Activated CD4-positive, alpha-beta T cell treated with anti-CD3 and anti-CD28 coated beads, Interleukin-2, amount 10 ng/mL, durations not matched to agents 7 days and 5 days (primary cell): ENCODE results near the gene FBXW11. TPM values are rescaled to one million over a fixed set of nuclear protein-coding genes. Genes with fewer than 3 reads are reported as not detected.

Experiments used
- CTCF ChIA-PET: fragments of 350-600 bp; sonication (Branson Sonifier 250); formaldehyde crosslinking; loops from one replicate; lab custom pipeline; 2021; ENCODE audit warnings: antibody characterized with exemption; lab: Charles Lee
- POLR2A ChIA-PET: fragments of 350-600 bp; sonication (Branson Sonifier 250); formaldehyde crosslinking; loops from one replicate; lab custom pipeline; 2021; ENCODE audit warnings: antibody characterized with exemption; lab: Charles Lee
- DNase-seq: peaks from one replicate; pipeline ENCODE4 v3.0.0-alpha.2; 2020
- H3K27ac Mint-ChIP-seq: one replicate; pipeline ENCODE4 v1.8.0; 2021; ENCODE audit warnings: mild to moderate bottlenecking, moderate library complexity, mixed read lengths
- H3K27me3 Mint-ChIP-seq: one replicate; pipeline ENCODE4 v1.8.0; 2021; ENCODE audit warnings: mixed read lengths
- H3K36me3 Mint-ChIP-seq: one replicate; pipeline ENCODE4 v1.8.0; 2021; ENCODE audit warnings: low read depth, mixed read lengths
- H3K4me1 Mint-ChIP-seq: one replicate; pipeline ENCODE4 v1.8.0; 2021; ENCODE audit warnings: mixed read lengths
- H3K4me3 Mint-ChIP-seq: one replicate; pipeline ENCODE4 v1.8.0; 2021; ENCODE audit warnings: mild to moderate bottlenecking, moderate library complexity, mixed read lengths
- H3K9me3 Mint-ChIP-seq: one replicate; pipeline ENCODE4 v1.8.0; 2021; ENCODE audit warnings: mixed read lengths
- total RNA-seq, 2 experiments: library from RNA; stranded (reverse); gene quantifications; one replicate each; pipeline ENCODE4 v1.2.3, GENCODE V29; 2021

The FBXW11 gene
- total RNA-seq, 2 experiments from 2014 or later: 27.3 to 27.5 TPM

DNA sequence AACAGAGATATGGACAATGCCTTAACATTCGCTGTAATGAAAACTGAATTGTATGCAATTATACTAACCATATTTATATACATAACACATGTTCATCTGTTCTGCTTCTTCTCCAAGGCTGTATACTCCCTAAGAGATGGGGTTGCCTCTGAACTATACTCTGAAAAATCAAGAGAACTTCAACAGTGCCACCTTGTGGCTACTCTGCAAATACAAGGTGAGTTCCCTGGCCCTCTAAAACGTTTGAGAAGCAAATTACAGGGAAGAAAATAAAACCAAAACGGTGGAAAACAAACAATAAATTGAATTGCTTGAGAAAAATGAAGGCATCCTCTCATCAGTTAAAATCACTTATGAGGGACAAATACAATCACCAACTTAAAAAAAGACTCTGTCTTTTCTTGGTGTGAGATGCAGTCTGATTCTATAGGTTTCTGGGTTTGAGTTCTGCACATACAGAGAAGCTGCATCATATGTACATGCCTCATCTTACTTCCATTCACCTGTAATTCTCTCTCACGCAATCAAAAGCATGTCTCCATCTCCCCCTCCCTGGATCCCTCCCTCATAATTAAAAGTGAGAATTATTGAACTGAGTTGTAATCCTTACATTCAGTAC lies 98.6 kb downstream of the FBXW11 start:
- peak; percentile 74 for DNase-seq
- H3K27ac Mint-ChIP-seq: no peak overlapping the region
- H3K27me3 Mint-ChIP-seq: no peaks in the 10 kb centered on the region
- H3K36me3 Mint-ChIP-seq: peaks cover 2% of the 10 kb centered on the region
- H3K9me3 Mint-ChIP-seq: no peaks in the 10 kb centered on the region
- ChIA-PET POLR2A (no interaction called here), CTCF (interaction anchor here (1.3 kb wide), 1 partner anchor 32 kb away, joined by 3 read pairs; no protein-coding TSS in a partner anchor)
- no peak overlapping the region for H3K4me3 Mint-ChIP-seq
- H3K4me1 Mint-ChIP-seq: peaks cover 31% of the 10 kb centered on the region

GRCh38 chr5:171906703-171907590 lies 99.5 kb downstream of the FBXW11 start:
- Mint-ChIP-seq H3K9me3 (no peaks in the 10 kb centered on the region), H3K36me3 (peaks cover 2% of the 10 kb centered on the region), H3K4me1 (peaks cover 27% of the 10 kb centered on the region), H3K27ac (no peak overlapping the region), H3K4me3 (no peak overlapping the region), H3K27me3 (no peaks in the 10 kb centered on the region)
- ChIA-PET CTCF (interaction anchor here (0.5 to 1.0 kb wide), 2 partner anchors 113 to 1032 kb away, joined by 3 read pairs; no protein-coding TSS in a partner anchor), POLR2A (no interaction called here)
- no peak for DNase-seq

DNA sequence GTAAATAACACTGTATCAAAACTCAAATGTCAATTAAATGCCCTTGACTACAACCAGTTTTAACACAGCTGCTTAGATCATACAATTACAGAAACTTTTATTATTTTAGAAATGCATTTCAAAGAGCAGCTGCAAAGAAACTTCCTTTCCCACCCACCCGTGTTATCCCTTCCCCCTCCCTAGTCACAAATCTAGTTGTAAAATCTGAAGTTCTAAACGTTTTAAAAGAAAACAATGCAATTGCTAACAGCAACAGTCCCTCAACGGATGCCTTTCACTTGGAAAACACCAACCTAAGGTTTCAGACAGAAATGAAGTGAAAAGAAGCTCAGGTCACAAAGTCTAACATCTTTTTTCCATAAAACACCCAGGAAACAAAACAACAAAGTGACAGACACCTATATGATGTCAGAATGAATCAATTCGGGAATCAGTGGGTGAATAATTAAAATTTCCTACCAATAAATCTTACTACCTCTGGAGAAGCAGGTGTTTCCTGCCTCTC lies 100.3 kb downstream of the FBXW11 start:
- peaks cover 5% of the 10 kb centered on the region for H3K36me3 Mint-ChIP-seq
- ChIA-PET POLR2A (no interaction called here), CTCF (interaction anchor here (1.0 kb wide), 1 partner anchor 114 kb away, joined by 3 read pairs; no protein-coding TSS in a partner anchor)
- no peaks in the 10 kb centered on the region for H3K9me3 Mint-ChIP-seq
- H3K27ac Mint-ChIP-seq: no peak overlapping the region
- no peak for DNase-seq
- peaks cover 21% of the 10 kb centered on the region for H3K4me1 Mint-ChIP-seq
- H3K27me3 Mint-ChIP-seq: no peaks in the 10 kb centered on the region
- H3K4me3 Mint-ChIP-seq: no peak overlapping the region

- ChIA-PET CTCF (no interaction called here), POLR2A (no interaction called here)
- DNase-seq: no peak
- Mint-ChIP-seq H3K9me3 (no peaks in the 10 kb centered on the region), H3K27ac (no peak overlapping the region), H3K4me3 (no peak overlapping the region), H3K4me1 (peaks cover 21% of the 10 kb centered on the region), H3K27me3 (no peaks in the 10 kb centered on the region), H3K36me3 (peaks cover 6% of the 10 kb centered on the region)
Observed at GRCh38 chr5:171904886-171905285, 101.6 kb downstream of the FBXW11 start.

- Mint-ChIP-seq H3K36me3 (peaks cover 19% of the 10 kb centered on the region), H3K27ac (no peak overlapping the region), H3K4me1 (peaks cover 18% of the 10 kb centered on the region), H3K4me3 (no peak overlapping the region), H3K27me3 (no peaks in the 10 kb centered on the region), H3K9me3 (no peaks in the 10 kb centered on the region)
- POLR2A ChIA-PET: no interaction called here
- CTCF ChIA-PET: no interaction called here
- no peak for DNase-seq
Observed at GRCh38 chr5:171901764-171902163, 104.7 kb downstream of the FBXW11 start.

DNA sequence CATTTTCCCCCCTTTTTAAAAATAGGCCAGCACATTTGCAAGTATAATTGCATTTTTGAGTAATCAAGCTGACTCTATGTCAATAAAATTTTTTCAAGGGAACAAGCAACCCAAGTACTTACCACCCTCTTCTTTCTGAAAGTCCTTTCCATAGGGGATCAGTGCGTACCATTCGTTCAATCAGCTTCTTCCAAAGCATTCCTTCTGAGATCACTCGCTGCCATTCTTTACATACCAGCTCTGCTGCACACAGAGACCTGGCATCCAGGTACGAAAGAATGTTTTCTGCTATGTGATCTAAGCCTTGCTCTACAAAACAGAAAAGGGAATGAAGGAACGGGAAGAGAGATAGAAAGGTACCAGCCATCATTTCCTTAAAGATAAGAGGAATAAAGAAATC lies 106.6 kb downstream of the FBXW11 start:
- POLR2A ChIA-PET: no interaction called here
- Mint-ChIP-seq H3K4me3 (no peak overlapping the region), H3K36me3 (peaks cover 21% of the 10 kb centered on the region), H3K4me1 (peaks cover 6% of the 10 kb centered on the region), H3K27ac (no peak overlapping the region), H3K27me3 (no peaks in the 10 kb centered on the region), H3K9me3 (no peaks in the 10 kb centered on the region)
- CTCF ChIA-PET: interaction anchor here (0.6 kb wide), 1 partner anchor 439 kb away, joined by 3 read pairs; no protein-coding TSS in a partner anchor
- no peak for DNase-seq

DNA sequence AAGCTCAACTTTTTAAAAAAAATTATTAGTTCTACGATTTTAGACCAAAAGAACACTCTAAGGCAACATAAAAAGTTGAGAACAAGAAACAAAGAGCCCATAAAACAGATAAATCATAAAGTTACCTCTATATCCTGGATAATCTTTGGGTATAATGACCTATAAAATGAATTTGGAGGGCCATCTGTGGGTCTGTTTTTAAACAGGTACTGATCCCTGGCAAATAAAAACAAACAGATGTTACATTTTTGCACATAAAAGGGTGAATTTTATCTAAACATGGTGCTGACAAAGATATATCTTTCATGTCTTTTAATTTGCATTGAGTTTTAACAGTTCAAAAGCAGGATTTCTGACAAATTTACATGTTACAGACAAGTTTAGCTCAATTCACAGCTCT lies 107.6 kb downstream of the FBXW11 start:
- no peak for DNase-seq
- no peak overlapping the region for H3K4me3 Mint-ChIP-seq
- no peak overlapping the region for H3K27ac Mint-ChIP-seq
- ChIA-PET CTCF (interaction anchor here (0.9 kb wide), 1 partner anchor 21 kb away, joined by 3 read pairs; no protein-coding TSS in a partner anchor), POLR2A (no interaction called here)
- H3K9me3 Mint-ChIP-seq: no peaks in the 10 kb centered on the region
- H3K36me3 Mint-ChIP-seq: peaks cover 21% of the 10 kb centered on the region
- H3K27me3 Mint-ChIP-seq: no peaks in the 10 kb centered on the region
- H3K4me1 Mint-ChIP-seq: peaks cover 6% of the 10 kb centered on the region

DNA sequence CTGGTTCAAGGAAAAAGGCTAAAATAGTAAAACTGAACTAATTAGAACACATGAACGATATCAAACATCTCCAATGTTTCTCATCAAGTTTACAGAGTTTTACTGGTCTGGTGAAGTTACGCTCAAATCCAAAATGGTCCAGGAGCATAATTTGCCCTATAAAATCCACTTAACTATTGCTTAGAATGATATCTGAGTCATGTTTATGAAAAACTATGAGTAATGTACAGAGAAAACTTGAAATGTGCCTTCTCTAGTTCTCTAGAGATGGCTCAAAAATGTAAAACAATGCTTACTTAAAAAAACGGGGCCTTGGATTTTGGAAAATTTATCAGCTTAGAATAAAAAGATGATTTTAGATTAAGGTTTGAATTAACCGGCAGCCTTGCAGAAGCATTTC lies 108.1 kb downstream of the FBXW11 start:
- H3K4me3 Mint-ChIP-seq: no peak overlapping the region
- ChIA-PET CTCF (interaction anchor here (0.9 kb wide), 1 partner anchor 22 kb away, joined by 3 read pairs; no protein-coding TSS in a partner anchor), POLR2A (no interaction called here)
- no peaks in the 10 kb centered on the region for H3K27me3 Mint-ChIP-seq
- peaks cover 6% of the 10 kb centered on the region for H3K4me1 Mint-ChIP-seq
- DNase-seq: no peak
- no peaks in the 10 kb centered on the region for H3K9me3 Mint-ChIP-seq
- H3K36me3 Mint-ChIP-seq: peaks cover 21% of the 10 kb centered on the region
- no peak overlapping the region for H3K27ac Mint-ChIP-seq

- ChIA-PET POLR2A (no interaction called here), CTCF (interaction anchor here (0.6 kb wide), 1 partner anchor 56 kb away, joined by 3 read pairs; no protein-coding TSS in a partner anchor)
- H3K9me3 Mint-ChIP-seq: no peaks in the 10 kb centered on the region
- H3K4me3 Mint-ChIP-seq: no peak overlapping the region
- H3K4me1 Mint-ChIP-seq: peaks cover 6% of the 10 kb centered on the region
- no peak for DNase-seq
- H3K36me3 Mint-ChIP-seq: peaks cover 21% of the 10 kb centered on the region
- no peak overlapping the region for H3K27ac Mint-ChIP-seq
- H3K27me3 Mint-ChIP-seq: no peaks in the 10 kb centered on the region
Observed at GRCh38 chr5:171897231-171897630, 109.2 kb downstream of the FBXW11 start.

DNA sequence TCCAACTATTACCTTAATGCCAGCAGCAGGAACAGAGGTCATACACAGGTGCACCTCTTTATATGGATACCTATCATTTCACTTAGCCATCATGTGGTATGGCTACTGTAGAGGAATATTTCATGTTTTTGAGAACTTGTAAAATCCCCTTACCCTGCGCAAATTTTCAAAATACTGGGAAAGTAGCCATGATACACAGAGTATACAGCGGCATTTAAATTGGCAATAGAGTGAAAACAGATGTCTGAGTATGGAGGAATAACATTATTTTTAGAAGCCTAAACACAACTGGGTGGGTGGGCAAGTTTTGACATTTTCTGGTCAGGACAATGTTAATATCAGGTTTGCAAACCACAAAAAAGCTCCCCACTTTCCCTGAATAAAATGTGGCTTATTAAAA lies 111.4 kb downstream of the FBXW11 start:
- H3K27ac Mint-ChIP-seq: no peak overlapping the region
- DNase-seq: no peak
- peaks cover 19% of the 10 kb centered on the region for H3K36me3 Mint-ChIP-seq
- ChIA-PET POLR2A (no interaction called here), CTCF (no interaction called here)
- no peaks in the 10 kb centered on the region for H3K9me3 Mint-ChIP-seq
- no peaks in the 10 kb centered on the region for H3K27me3 Mint-ChIP-seq
- peaks cover 6% of the 10 kb centered on the region for H3K4me1 Mint-ChIP-seq
- no peak overlapping the region for H3K4me3 Mint-ChIP-seq

DNA sequence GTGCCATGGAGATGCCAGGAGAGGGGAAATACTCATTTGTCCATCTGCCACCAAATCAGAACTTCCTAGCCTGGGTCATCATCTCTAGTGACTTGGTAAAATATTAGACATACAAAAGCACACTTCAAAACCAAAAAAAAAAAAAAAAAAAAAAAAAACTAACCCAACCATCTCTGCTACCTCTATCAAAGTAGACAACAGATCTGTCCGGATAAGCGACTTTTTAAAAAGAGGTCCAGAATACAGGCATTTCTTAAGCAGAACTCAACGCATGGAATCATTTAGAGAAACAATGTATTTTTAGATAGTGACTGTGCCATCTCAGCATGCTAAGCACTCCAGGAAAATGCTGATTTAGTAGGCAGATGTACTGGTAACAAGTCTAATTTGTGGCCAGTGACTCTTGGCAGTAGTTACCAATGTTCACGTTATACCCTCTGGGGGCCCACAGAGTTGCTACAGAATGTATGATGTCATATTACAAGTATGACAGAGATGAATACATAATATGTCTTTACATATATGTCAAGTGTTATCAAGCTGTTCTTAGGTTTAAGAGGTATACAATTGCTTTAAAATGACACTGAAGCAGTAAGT lies 113.0 kb downstream of the FBXW11 start:
- H3K9me3 Mint-ChIP-seq: no peaks in the 10 kb centered on the region
- CTCF ChIA-PET: no interaction called here
- POLR2A ChIA-PET: no interaction called here
- no peak for DNase-seq
- no peak overlapping the region for H3K4me3 Mint-ChIP-seq
- H3K36me3 Mint-ChIP-seq: peaks cover 21% of the 10 kb centered on the region
- H3K27me3 Mint-ChIP-seq: no peaks in the 10 kb centered on the region
- peaks cover 6% of the 10 kb centered on the region for H3K4me1 Mint-ChIP-seq
- no peak overlapping the region for H3K27ac Mint-ChIP-seq

GRCh38 chr5:171891595-171891994 lies 114.8 kb downstream of the FBXW11 start:
- CTCF ChIA-PET: no interaction called here
- Mint-ChIP-seq H3K27ac (no peak overlapping the region), H3K9me3 (no peaks in the 10 kb centered on the region), H3K4me1 (no peaks in the 10 kb centered on the region), H3K36me3 (peaks cover 16% of the 10 kb centered on the region), H3K4me3 (no peak overlapping the region), H3K27me3 (no peaks in the 10 kb centered on the region)
- POLR2A ChIA-PET: no interaction called here
- no peak for DNase-seq
